HFFc6 (cell line): Measurements from ENCODE around the gene LCLAT1. TPM values are rescaled to one million over a fixed set of nuclear protein-coding genes. Genes with fewer than 3 reads are reported as not detected.

Experiments used
- DNase-seq: peaks from one replicate; pipeline ENCODE4 v3.0.0-alpha.2; 2018
- H3K27ac Mint-ChIP-seq: 2 replicates; pipeline ENCODE4 v1.8.0; 2020; ENCODE audit warnings: mild to moderate bottlenecking, mixed read lengths
- H3K27me3 Mint-ChIP-seq: 2 replicates; pipeline ENCODE4 v1.8.0; 2021; ENCODE audit warnings: mild to moderate bottlenecking, moderate library complexity, mixed read lengths; ENCODE audit not compliant: insufficient read depth
- H3K36me3 Mint-ChIP-seq: 2 replicates; pipeline ENCODE4 v1.8.0; 2021; ENCODE audit warnings: low read depth, mixed read lengths
- H3K4me1 Mint-ChIP-seq: 2 replicates; pipeline ENCODE4 v1.8.0; 2020; ENCODE audit warnings: low read depth, mixed read lengths
- H3K4me3 Mint-ChIP-seq: 2 replicates; pipeline ENCODE4 v1.8.0; 2020; ENCODE audit warnings: mild to moderate bottlenecking, moderate library complexity, mixed read lengths
- H3K9me3 Mint-ChIP-seq: 2 replicates; pipeline ENCODE4 v1.8.0; 2020; ENCODE audit warnings: mild to moderate bottlenecking, mixed read lengths
- long read RNA-seq: library from polyadenylated mRNA; unstranded; transcript quantifications from one replicate; pipeline ENCODE4 v2.0.0, GENCODE V29; 2019
- total RNA-seq, 6 experiments: library from RNA; stranded (reverse); fragmentation: NEBNext Ultra II Directional; extraction: Animal tissue kit (Norgen Biotek cat#: 25700); gene quantifications; 2 replicates in 1 of 6; 3 replicates in 5 of 6; pipeline ENCODE4 v1.2.3, GENCODE V29; 2021
- TF ChIP-seq, protein P1 (sequence below): fragments of 200-600 bp; sonication (generic); IDR thresholded peaks from 2 replicates; pipeline ENCODE4 v1.5.0; 2021; ENCODE audit warnings: antibody characterized with exemption, mild to moderate bottlenecking

The LCLAT1 gene
- total RNA-seq: 10 to 100 TPM; 21.0 to 27.0 (median 23.0) TPM
- long read RNA-seq, full-length matches to known transcripts: 3 of 11 reads
- long read RNA-seq, partial matches to known transcripts: 0 of 11 reads
- long read RNA-seq, other reads (novel, unspliced or antisense): 8 of 11 reads

DNA sequence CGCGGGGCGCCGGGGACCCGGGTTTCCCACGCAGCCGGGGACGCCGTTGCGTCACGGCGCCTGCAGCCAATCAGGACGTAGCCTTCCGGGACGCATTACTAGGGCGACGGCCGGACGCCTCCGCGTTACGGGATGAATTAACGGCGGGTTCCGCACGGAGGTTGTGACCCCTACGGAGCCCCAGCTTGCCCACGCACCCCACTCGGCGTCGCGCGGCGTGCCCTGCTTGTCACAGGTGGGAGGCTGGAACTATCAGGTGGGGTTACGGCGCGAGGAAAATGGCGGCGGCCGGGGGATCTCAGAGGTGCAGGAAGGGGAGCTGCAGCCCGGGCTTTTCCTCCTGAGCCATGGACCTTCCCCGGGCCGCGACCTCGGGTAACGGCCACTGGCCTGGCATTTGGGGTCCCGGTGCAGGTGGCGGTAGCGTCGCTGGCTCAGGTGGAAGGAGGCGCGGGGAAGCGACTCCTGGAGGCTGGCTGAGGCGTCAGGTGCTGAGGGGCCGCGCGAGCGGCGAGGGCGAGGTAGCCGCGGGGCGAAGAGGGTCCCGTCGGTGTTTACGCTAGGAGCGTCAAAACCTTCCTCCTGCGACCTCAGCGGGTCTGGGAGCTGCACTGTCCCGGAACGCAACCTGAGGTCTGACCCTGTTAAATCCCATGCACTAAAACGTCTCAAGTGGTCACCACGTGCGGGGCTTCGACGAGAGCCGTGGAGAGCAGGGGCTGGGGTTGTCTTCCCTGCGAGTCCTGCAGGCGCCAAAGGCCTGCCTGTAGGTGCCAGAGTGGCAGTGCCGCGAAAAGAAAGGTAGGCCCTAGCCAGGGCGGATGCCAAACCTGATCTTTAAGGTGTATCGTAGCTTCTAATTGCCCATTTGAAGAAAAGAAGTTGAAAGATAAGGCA, at the start of gene LCLAT1:
Gene LCLAT1 (plus strand): TSS at position 98 of the 897 bp plus-strand sequence. CDS start 78,345 bp downstream, outside the sequence.
- peaks cover 35% of the 10 kb centered on the region for H3K4me1 Mint-ChIP-seq
- DNase-seq: peak; percentile 61
- no peaks in the 10 kb centered on the region; the same call in 1 of the 2 replicates for H3K27me3 Mint-ChIP-seq
- H3K9me3 Mint-ChIP-seq: no peaks in the 10 kb centered on the region
- TF ChIP-seq, protein P1, sequence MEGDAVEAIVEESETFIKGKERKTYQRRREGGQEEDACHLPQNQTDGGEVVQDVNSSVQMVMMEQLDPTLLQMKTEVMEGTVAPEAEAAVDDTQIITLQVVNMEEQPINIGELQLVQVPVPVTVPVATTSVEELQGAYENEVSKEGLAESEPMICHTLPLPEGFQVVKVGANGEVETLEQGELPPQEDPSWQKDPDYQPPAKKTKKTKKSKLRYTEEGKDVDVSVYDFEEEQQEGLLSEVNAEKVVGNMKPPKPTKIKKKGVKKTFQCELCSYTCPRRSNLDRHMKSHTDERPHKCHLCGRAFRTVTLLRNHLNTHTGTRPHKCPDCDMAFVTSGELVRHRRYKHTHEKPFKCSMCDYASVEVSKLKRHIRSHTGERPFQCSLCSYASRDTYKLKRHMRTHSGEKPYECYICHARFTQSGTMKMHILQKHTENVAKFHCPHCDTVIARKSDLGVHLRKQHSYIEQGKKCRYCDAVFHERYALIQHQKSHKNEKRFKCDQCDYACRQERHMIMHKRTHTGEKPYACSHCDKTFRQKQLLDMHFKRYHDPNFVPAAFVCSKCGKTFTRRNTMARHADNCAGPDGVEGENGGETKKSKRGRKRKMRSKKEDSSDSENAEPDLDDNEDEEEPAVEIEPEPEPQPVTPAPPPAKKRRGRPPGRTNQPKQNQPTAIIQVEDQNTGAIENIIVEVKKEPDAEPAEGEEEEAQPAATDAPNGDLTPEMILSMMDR: peak; percentile 29; the same call in 1 of the 2 replicates
- H3K27ac Mint-ChIP-seq: peak within 1 kb of the TSS; percentile 95
- H3K4me3 Mint-ChIP-seq: peak within 1 kb of the TSS; percentile 93
- H3K36me3 Mint-ChIP-seq: peaks cover 6% of the 10 kb centered on the region; the same call in 1 of the 2 replicates

DNA sequence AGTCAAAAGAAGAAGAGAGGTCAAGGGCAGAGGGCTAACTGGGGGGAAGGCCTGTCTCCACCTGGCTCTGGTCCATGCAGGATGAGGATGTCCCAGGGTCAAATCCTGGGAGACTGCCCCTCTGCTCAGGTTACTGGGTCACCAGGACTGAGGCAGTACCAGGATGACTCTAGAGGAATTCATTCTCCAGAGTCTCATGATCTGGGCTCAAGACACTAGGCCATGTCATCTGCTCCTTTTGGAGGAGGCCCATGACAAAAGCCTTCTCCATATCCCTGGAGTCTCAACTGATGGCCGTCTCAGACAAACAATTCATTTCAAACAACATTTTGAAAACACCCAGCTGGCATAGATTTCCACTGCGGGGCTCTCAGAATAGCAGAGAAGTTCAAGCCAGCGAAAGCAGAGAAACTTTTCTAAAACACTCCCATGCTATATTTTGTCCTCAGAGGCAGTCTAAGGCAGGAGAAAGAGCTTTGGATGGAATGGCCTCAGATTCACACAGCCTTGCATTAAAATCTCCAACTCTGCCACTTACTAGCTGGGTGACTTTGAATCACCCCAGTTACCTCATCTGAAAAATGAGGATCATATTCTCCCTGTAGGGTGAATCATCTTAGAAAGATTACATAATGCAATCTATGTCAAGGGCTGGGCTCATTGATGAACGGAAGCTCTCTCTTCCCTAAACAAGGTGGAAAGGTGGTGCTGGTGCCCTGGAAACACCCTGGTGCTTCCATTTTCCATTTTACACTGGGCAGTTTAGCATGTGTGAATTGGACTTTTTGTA, 48.8 kb upstream of the LCLAT1 start:
- Mint-ChIP-seq H3K9me3 (no peaks in the 10 kb centered on the region), H3K27ac (no peak overlapping the region), H3K27me3 (peaks cover 6% of the 10 kb centered on the region), H3K36me3 (no peaks in the 10 kb centered on the region), H3K4me3 (no peak overlapping the region), H3K4me1 (peaks cover 9% of the 10 kb centered on the region)
- TF ChIP-seq, protein P1: no peak
- peak; percentile 19 for DNase-seq

DNA sequence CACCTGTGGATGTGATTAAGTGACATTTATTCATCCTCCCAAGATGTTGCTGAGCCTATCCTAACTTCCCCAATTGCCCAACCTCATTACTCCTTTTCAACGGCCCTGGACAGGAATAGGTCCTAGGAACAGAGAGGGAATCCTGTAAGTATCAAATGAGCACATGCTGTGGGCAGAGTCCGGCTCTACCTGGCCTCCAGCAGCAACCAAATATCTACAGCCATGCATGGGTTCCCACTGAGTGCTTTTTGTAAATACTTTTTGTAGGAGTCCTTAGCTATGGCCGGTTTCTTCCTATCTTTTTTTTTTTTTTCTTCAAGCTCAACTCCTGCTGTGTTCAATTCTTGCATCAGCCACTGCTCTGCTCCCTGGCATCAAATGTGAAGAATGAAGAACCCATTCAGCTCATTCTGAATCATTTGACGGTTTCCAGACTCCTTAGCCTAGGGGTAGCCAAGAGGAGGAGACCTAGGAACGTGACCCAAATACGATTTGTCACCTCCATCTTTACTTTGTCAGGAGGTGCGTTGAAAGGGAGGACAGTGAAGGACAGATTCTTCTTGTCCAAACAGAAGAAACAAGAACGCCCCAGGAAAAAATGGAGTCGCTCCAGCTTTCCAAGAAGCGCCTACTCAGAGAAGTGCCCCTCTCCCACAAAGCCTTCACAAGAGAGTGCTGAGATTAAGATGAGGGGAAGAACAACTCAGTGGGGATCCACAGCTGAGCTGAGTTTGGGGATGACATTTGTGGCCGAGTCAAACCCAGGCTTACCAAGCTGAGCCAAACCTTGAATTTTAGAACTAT, 46.7 kb upstream of the LCLAT1 start:
- H3K9me3 Mint-ChIP-seq: no peaks in the 10 kb centered on the region
- TF ChIP-seq, protein P1: no peak
- no peak for DNase-seq
- no peak overlapping the region for H3K4me3 Mint-ChIP-seq
- no peak overlapping the region for H3K27ac Mint-ChIP-seq
- H3K27me3 Mint-ChIP-seq: peaks cover 4% of the 10 kb centered on the region
- peaks cover 14% of the 10 kb centered on the region for H3K4me1 Mint-ChIP-seq
- H3K36me3 Mint-ChIP-seq: no peaks in the 10 kb centered on the region

DNA sequence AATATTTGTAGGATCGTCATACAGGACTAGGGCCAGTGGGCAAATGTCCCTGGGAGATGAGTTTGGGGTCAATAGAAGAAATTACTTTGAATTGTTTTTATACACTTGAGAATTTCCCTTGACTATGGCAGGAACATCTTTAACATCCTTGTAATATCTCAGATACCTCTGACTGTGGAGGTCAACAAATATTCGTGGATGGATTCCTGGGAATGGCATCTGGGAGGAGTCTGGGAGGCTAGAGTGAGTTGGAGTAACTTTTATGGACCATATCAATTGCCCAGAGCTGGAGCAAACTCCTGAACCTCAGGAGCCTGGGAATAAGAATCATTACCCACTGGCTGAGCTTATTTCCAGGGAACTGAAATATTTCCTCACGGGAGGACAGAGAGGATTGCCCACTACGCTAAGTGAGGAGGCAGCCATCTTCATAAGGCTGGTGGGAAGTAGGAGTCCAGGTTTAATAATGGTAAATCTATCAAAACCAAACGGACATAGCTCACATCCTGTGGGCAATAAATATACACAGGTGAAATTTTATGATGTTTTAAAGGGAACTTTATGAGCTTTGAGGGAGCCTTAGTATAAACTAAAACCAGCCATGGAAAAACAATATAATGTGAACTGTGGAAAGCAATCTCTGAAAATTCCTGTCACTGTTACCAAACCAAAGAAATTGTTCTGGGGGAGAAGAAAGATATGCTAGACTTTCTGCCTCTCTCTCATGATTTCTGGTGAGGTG, 44.4 kb upstream of the LCLAT1 start:
- no peaks in the 10 kb centered on the region for H3K36me3 Mint-ChIP-seq
- TF ChIP-seq, protein P1: no peak

More for the DNA sequence above, 44.4 kb upstream of the LCLAT1 start:
- Mint-ChIP-seq H3K9me3 (no peaks in the 10 kb centered on the region), H3K4me3 (no peak overlapping the region), H3K4me1 (peaks cover 20% of the 10 kb centered on the region), H3K27ac (no peak overlapping the region), H3K27me3 (peaks cover 6% of the 10 kb centered on the region)
- DNase-seq: no peak
